GM18499 (cell line): ENCODE results near the gene RAB37.

Source experiments
- ATAC-seq: cut with Tn5 transposase; IDR thresholded peaks from one replicate; pipeline ENCODE4 v1.9.1; 2021; ENCODE audit warnings: moderate number of reproducible peaks; ENCODE audit not compliant: insufficient read depth, unreplicated experiment

RAB37 gene

GRCh38 chr17:74759941-74760340 is 22.9 kb downstream of the RAB37 start:
- no peak for ATAC-seq

DNA sequence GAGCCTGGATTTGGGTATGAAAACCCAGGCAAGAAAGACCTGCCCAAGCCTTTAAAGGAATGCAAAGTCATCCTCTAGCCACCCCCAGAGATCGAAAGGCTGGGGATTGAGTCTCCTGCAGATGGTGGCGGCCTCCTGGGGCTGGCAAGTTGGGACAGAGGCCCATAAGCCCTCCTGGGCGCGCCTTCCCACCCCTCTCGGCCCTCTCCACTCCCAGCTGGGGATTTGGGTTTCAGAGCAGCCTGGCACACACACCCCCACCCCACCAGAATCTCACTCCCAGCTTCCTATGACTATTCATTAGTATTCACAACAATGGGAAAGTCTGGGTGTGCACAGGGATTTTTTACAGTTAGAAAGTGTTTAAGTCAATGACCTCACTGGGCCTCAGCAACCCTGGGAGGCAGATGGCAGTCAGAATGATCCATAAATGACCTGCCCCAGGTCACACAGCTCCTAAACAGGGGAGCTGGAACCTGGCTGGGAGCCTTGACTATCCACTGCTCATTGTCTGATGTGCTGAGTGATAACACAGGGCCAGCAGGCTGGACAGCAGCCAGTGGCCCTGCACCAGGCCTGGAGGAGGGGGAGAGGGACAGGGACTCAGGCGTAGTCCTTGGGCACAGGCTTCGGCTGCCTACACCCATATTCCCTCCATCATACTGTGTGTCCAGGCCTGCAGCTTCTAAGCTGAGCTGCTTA is 23.5 kb downstream of the RAB37 start:
- ATAC-seq, result no peak

- no peak for ATAC-seq
Observed at GRCh38 chr17:74761419-74761818, 24.4 kb downstream of the RAB37 start.

DNA sequence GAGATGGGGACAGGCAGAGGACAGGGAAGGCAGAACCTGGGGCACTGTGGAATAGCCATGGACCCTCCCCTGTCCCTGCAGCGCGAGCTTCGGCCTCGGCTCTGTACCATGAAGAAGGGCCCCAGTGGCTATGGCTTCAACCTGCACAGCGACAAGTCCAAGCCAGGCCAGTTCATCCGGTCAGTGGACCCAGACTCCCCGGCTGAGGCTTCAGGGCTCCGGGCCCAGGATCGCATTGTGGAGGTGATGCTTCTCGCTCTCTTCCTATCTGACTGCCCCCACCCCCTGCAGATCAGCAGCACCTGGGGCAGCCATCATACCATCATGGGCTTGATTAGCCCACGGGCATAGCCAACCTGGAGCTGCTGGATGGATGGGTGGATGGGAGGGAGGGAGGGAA is 24.9 kb downstream of the RAB37 start:
- no peak for ATAC-seq

DNA sequence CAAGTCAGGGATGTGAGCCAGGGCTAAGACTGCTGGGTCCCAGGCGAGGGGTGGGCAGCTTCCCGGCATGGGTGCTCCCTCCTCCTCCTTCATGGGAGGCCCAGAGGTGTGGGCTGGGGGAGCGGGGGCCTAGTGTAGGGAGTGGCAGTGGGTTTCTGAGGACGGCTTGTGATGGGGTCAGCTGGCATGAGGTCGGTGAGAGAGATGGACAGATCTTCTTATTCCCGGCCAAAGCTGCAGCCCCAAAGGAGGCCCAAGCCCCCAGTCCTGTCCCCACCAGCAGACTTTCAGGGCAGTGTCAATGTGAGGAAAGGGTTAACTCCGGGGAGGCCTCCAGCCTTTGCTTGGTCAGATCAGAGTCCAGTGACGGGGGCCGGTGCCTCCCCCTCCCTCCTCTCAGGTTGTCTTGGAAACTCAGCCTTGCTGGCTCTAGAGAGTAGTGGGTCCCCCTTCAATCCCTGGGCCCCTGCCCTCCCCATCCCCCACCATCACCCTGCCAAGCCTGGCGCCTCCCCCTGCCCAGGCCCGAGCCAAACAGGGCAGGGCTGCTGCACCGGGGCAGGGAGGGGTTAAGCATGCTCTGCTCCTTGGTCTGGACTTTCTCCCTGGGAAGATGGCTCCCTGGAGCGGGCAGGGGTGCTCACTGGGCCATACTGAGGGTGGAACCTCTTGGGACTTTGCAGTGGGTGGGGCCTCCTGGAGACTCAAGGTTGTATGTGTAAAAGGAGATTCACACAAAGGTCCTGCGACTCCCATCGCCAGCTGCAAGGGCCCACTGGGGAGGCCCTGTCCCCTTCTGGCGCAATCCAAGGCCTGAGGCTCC is 26.7 kb downstream of the RAB37 start:
- no peak for ATAC-seq

DNA sequence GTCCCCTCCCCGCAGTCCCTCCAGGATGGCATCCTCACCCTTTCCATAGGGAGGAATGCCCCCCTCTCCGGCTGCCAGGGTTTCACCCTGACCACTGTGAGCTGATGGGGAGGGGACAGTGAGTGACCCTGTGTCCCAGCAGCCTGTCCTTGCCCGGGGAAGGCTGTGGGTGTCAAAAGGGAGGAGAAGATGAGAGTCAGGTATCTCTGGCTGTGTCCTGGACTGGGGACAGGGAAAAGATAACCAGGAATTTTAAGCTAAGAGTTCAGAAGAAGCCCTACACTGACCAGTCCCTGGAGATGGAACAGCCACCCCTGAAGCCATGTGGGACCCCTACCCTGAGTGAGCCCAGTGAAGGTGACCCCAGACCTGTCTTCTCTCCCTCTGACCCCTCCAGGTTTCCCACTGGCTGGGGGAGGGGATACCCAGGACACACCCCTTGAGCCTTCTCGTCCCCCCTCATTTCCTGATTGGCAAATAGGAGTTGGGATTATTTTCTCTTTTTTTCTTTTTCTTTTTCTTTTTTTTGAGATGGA is 27.8 kb downstream of the RAB37 start:
- ATAC-seq, result no peak

DNA sequence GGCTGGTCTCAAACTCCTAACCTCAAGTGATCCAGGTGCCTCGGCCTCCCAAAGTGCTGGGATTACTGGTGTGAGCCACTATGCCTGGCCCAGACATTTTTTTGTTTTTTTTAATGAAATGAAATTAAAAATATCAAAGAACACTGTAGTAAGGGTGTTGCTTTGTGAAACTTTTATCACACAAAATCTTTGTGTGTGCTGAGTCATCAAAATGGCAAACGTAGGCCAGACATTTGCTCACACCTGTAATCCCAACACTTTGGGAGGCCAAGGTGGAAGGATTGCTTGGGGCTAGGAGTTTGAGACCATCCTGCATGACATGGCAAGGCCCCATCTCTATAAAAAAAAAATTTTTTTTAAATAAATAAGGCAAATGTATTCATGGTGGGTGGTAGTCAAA is 29.4 kb downstream of the RAB37 start:
- ATAC-seq, result no peak

GRCh38 chr17:74767111-74767516 is 30.1 kb downstream of the RAB37 start:
- no peak for ATAC-seq

DNA sequence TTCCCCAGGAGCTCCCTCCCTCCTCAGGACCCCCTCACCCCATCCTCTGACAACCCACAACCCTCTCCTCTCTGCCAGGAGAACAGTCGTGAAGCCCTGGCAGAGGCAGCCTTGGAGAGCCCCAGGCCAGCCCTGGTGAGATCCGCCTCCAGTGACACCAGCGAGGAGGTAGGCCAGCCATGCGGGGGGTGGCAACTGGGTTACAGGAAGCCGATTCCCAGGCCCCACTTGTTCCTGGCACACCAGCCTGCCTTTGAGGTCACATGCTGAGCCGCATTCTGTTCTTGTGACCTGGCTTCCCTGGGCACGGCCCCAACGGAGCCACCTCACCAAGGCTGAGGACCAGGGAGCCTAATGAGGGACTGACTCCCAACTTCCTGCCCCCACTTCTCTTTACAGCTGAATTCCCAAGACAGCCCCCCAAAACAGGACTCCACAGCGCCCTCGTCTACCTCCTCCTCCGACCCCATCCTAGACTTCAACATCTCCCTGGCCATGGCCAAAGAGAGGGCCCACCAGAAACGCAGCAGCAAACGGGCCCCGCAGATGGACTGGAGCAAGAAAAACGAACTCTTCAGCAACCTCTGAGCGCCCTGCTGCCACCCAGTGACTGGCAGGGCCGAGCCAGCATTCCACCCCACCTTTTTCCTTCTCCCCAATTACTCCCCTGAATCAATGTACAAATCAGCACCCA is 31.2 kb downstream of the RAB37 start:
- ATAC-seq, result no peak

GRCh38 chr17:74768763-74769114 is 31.7 kb downstream of the RAB37 start:
- ATAC-seq, result no peak

- no peak for ATAC-seq
Observed at GRCh38 chr17:74769266-74769855, 32.3 kb downstream of the RAB37 start.

DNA sequence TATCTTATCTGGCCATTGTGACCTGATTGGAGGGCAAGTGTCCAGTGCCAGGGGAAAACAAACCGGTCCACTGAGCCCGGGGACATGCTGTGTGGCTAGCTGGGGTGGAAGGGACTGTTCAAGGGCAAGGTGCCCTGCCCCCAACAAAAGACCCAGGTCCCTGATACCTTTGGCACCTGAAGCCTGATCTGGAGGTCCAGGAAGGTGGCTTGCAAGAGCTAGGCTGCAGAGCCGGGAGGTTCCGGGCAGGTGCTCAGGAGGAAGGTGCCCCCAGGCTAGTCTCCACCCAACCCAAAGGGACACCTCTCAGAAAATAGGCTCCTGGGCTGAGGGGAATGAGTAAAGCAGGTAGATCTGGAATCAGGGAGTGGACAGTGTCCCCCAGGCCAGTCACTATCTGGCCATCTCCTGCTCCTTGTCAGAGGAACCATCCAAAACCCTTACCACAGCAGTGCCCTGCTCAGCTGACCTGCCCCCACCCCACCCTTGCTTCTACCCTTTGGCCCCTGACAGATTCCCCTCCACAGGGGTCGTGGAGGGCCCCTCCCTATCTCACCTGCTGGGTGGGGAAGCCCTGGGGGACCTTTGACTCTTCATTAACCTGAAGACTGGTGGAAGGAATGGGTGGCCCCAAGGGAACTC is 32.9 kb downstream of the RAB37 start:
- ATAC-seq, result no peak

DNA sequence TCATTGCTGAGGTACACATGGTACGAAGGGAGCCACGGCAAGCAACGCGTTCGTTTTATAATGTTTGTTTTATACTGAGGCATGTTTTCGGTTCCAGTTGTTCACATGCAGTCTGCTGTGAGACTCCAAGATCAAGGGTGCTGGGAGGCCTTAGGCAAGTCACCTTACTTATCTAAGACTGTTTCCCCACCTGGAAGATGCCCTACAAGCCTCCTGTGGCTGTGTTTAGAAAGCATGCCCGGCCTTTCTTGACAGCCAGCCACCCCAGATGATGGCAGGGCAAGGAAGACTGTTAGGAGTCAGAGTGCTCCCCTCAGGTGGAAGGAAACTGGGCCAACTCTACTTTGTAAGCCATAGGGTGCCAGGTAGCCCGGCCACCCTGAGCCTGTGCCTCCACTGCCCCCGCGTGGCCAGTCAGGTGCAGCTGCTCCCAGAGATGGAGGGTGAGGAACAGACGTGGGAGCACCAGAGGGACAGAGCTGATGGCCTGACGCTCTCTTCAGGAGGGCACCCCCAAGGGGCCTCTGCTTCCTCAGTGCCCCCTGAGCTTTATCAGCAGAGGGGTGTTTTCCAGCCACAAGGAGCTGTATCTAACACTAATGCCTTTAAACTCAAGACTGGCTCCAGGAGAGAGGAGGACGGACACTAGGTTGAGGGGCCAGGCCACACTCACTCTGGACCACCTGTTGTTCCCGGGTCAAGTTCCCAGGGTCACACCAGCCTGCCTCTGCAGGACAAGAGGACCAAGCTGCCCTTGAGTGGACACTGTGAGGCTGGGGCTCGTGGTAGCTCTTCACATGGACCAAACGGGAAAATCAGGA is 33.7 kb downstream of the RAB37 start:
- no peak for ATAC-seq

- no peak for ATAC-seq
Observed at GRCh38 chr17:74771319-74771914, 34.4 kb downstream of the RAB37 start.

DNA sequence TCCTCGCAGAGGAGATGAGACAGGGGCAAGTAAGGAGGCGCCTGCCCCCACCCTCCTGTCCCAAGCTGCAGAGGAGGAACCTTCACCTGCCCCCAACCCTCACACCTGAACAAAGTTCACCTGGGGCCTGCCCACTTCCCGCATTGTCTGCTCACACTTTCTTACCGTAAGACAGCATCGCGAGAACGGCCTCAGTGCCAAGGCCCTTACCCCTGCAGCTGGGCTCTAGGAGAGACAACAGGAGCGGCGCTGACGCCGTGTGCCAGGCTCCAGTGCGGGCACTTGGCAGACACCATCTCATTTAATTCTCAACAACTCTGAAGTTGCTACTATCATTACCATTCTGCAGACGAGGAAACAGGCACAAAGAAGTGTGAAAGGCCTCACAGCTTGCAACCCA is 35.0 kb downstream of the RAB37 start:
- ATAC-seq, result no peak

- no peak for ATAC-seq
Observed at GRCh38 chr17:74773414-74773813, 36.4 kb downstream of the RAB37 start.

GRCh38 chr17:74773871-74774286 is 36.8 kb downstream of the RAB37 start:
- no peak for ATAC-seq

- ATAC-seq, result no peak
Observed at GRCh38 chr17:74775409-74776043, 38.5 kb downstream of the RAB37 start.
